ENCODE measurements around the gene PTN. TPM values are rescaled to one million over a fixed set of nuclear protein-coding genes. Genes with fewer than 3 reads are reported as not detected.
"Not testable (repeated sequence)": the region's sequence is repeated elsewhere in the genome, so short reads cannot be mapped to it uniquely, and the experiment has no call there.

PTN gene
- polyA plus RNA-seq, 1 donor from 2014 or later, result not detected

DNA sequence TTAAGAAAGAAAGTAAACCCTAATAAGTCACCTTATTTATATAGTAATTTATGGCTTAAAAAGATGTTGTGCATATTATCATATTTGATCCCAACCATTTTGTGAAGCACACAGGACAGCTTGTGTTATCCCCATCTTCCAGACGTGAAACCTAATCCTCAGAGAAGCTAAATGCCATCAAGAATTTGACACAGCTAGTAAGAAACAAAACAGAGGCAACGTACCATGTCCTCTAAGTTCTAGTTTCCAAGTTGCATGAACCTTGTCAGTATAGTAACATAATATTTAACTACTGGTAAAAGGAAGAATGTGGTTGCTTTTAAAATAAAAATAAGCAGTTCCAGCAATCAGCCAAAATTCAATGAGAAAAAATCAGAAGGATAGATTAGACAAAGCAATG lies 41.5 kb downstream of the PTN start:
- Mint-ChIP-seq H3K27ac (no peak overlapping the region), H3K4me1 (no peaks in the 10 kb centered on the region), H3K9me3 (peaks cover 0 to 4% (median 1%) of the 10 kb centered on the region in 3 donors), H3K36me3 (no peaks in the 10 kb centered on the region), H3K27me3 (no peaks in the 10 kb centered on the region), H3K4me3 (no peak overlapping the region)

GRCh38 chr7:137298464-137298794 lies 45.1 kb downstream of the PTN start:
- H3K9me3 Mint-ChIP-seq, result peaks cover 1 to 4% (median 1%) of the 10 kb centered on the region in 3 donors
- H3K4me3 Mint-ChIP-seq, result no peak overlapping the region
- no peaks in the 10 kb centered on the region for H3K27me3 Mint-ChIP-seq
- H3K36me3 Mint-ChIP-seq, result no peaks in the 10 kb centered on the region
- H3K27ac Mint-ChIP-seq, result no peak overlapping the region
- H3K4me1 Mint-ChIP-seq, result no peaks in the 10 kb centered on the region

DNA sequence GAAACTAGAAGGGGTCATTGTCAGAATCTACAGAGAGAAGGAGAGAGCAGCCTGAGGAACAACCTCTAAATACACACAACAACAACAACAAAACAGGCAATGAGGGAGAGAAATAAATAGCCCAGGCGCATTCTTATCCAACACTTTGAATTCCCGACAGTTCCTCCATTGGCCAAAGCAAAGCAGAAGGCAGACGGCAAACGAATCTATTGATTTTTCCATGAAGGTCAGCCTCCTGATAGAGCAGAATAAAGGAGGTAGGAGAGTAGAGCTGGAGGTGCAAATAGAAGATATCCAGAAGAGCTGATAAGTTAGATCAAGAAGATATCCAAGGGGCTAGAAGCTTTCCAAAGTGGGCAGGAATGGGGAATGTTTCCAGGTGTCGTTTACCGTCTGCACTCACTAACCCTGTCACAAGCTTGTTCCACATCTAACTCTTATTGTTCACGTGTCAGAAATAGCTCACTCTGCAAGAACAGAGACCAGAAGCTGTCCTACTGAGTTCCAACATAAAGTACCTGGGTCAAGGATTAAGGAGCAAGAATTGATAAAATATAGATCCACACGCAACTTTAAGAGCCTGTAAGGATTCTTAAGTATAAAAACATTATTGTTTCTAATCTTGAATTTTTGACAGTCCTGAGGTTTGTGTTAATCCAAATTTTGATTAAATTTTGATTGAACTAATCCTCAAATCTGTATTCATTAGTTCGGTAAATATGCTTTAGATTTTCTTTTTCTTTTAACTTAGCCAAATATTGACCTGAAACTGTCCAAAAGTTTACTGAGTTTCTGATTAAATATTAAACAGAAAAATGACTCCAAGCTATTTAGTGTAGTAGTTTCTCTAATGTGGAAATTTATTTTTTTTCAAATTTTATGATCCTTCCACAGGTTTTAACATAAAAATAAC lies 45.7 kb downstream of the PTN start:
- no peaks in the 10 kb centered on the region for H3K27me3 Mint-ChIP-seq
- H3K4me3 Mint-ChIP-seq, result no peak overlapping the region
- H3K4me1 Mint-ChIP-seq, result no peaks in the 10 kb centered on the region
- H3K36me3 Mint-ChIP-seq, result no peaks in the 10 kb centered on the region
- no peak overlapping the region for H3K27ac Mint-ChIP-seq
- H3K9me3 Mint-ChIP-seq, result peaks cover 1 to 4% (median 1%) of the 10 kb centered on the region in 3 donors

GRCh38 chr7:137296576-137296975 lies 47.0 kb downstream of the PTN start:
- H3K36me3 Mint-ChIP-seq, result no peaks in the 10 kb centered on the region
- peaks cover 1 to 4% (median 1%) of the 10 kb centered on the region in 3 donors for H3K9me3 Mint-ChIP-seq
- no peak overlapping the region for H3K4me3 Mint-ChIP-seq
- H3K4me1 Mint-ChIP-seq, result no peaks in the 10 kb centered on the region
- H3K27me3 Mint-ChIP-seq, result no peaks in the 10 kb centered on the region
- H3K27ac Mint-ChIP-seq, result no peak overlapping the region

GRCh38 chr7:137295739-137296324 lies 47.7 kb downstream of the PTN start:
- Mint-ChIP-seq H3K4me1 (no peaks in the 10 kb centered on the region), H3K9me3 (peaks cover 1 to 4% (median 1%) of the 10 kb centered on the region in 3 donors), H3K4me3 (no peak overlapping the region), H3K27me3 (no peaks in the 10 kb centered on the region), H3K27ac (no peak overlapping the region), H3K36me3 (no peaks in the 10 kb centered on the region)

DNA sequence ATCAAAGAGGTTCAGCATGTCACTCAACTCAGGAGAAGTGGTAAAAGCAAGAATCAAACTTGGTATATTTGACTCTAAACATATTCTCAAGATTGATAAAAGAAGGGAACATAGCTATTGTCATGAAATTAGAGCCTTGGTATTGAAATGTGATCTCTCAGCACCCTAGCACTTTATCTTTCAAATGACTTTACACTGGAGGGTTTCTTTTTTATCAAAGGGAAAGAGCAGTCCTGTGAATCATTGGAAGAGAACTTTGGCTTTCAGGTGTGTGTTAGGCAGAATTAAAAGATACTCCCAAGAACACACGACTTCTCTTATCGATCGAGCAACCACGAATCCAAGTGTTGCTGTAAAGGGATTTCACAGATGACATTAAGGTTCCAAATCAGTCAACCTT lies 54.4 kb downstream of the PTN start:
- no peak overlapping the region for H3K4me3 Mint-ChIP-seq
- no peaks in the 10 kb centered on the region for H3K36me3 Mint-ChIP-seq
- no peak overlapping the region for H3K27ac Mint-ChIP-seq
- H3K27me3 Mint-ChIP-seq, result no peaks in the 10 kb centered on the region
- H3K4me1 Mint-ChIP-seq, result no peaks in the 10 kb centered on the region
- peaks cover 2 to 9% (median 4%) of the 10 kb centered on the region in 3 donors for H3K9me3 Mint-ChIP-seq

DNA sequence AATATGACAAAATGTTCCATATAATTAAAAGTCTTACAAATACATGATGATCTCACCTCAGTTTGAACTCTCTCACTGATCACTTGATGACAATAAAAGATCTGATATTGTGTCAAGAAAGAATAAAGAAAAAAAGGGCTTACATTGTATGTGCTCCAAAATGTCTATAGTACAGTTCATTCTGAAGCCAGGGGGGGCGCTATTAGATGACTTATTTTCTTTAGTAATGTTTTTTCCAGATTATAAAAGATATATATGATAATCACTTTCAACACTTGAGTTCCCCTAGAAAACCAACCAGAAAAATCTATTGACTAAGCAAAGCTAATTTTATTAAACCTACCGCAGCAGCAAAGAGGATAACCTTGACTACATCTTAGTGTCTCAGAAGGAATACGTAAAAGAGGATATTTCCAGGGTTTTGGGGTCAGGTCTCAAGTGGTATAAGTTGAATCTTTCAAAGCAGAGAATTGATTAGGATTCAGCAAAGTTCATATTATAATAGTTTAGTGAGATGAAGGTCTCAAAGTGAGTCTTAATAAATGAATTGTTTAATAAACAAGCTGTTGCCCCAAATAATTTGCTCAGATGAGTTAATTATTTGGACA lies 55.8 kb downstream of the PTN start:
- peaks cover 2 to 9% (median 6%) of the 10 kb centered on the region in 3 donors for H3K9me3 Mint-ChIP-seq
- H3K36me3 Mint-ChIP-seq, result no peaks in the 10 kb centered on the region
- no peak overlapping the region for H3K27ac Mint-ChIP-seq
- H3K4me1 Mint-ChIP-seq, result no peaks in the 10 kb centered on the region
- H3K4me3 Mint-ChIP-seq, result no peak overlapping the region
- no peaks in the 10 kb centered on the region for H3K27me3 Mint-ChIP-seq

GRCh38 chr7:137283153-137283552 lies 60.4 kb downstream of the PTN start:
- Mint-ChIP-seq H3K4me1 (no peaks in the 10 kb centered on the region), H3K9me3 (peaks cover 0 to 5% (median 5%) of the 10 kb centered on the region in 3 donors), H3K27me3 (no peaks in the 10 kb centered on the region)

DNA sequence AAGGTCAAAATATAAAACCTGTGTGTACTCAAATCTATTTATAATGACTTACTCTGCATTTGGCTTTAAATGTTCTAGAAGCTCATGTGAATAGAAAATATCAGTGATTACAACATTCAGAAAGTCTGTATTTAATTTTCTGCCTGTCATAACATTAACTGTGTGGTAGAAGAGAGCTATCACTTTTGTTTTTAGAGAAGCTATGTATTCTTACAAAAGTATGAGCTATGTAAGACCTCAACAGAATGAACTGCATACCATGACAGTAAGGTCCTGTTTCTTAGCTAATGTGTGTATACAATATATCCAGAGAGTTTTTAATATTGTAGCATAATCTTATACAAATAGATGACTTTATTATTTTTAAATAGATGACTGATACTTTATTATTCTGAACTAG lies 61.5 kb downstream of the PTN start:
- Mint-ChIP-seq H3K27ac (no peak overlapping the region), H3K9me3 (peaks cover 0 to 5% (median 5%) of the 10 kb centered on the region in 3 donors), H3K36me3 (no peaks in the 10 kb centered on the region), H3K4me1 (no peaks in the 10 kb centered on the region), H3K27me3 (no peaks in the 10 kb centered on the region), H3K4me3 (no peak overlapping the region)

More at GRCh38 chr7:137283153-137283552, 60.4 kb downstream of the PTN start:
- H3K36me3 Mint-ChIP-seq, result no peaks in the 10 kb centered on the region
- H3K27ac Mint-ChIP-seq, result no peak overlapping the region
- no peak overlapping the region for H3K4me3 Mint-ChIP-seq

GRCh38 chr7:137276189-137276588 lies 67.3 kb downstream of the PTN start:
- no peak overlapping the region for H3K4me3 Mint-ChIP-seq
- no peaks in the 10 kb centered on the region for H3K36me3 Mint-ChIP-seq
- H3K27ac Mint-ChIP-seq, result no peak overlapping the region
- H3K4me1 Mint-ChIP-seq, result no peaks in the 10 kb centered on the region
- H3K27me3 Mint-ChIP-seq, result no peaks in the 10 kb centered on the region
- peaks cover 0 to 3% (median 2%) of the 10 kb centered on the region in 3 donors for H3K9me3 Mint-ChIP-seq

DNA sequence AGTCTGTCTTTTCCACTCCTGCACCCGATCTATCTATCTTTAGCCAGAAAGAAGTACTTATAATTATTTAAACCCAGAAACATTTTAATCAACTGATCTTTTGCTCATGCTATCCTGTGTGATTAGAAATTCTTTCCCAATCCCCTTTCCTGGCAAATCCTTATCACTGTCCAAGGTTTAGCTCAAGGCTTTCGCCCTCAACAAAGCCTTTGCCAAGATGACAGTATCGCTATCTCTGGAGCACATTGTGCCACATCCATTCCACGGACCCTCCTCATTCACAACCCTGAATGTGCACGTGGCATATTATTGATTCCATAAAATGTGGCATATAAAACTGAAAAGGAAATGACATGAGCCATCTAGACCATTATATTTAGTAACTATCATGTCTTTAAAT lies 71.3 kb downstream of the PTN start:
- Mint-ChIP-seq H3K36me3 (peaks cover 1% of the 10 kb centered on the region), H3K9me3 (peaks cover 3 to 5% (median 3%) of the 10 kb centered on the region in 3 donors), H3K4me1 (no peaks in the 10 kb centered on the region), H3K27ac (no peak overlapping the region), H3K27me3 (no peaks in the 10 kb centered on the region), H3K4me3 (no peak overlapping the region)

GRCh38 chr7:137269240-137269639 lies 74.3 kb downstream of the PTN start:
- Mint-ChIP-seq H3K4me3 (no peak overlapping the region), H3K36me3 (peaks cover 1% of the 10 kb centered on the region), H3K27me3 (no peaks in the 10 kb centered on the region), H3K4me1 (no peaks in the 10 kb centered on the region), H3K27ac (no peak overlapping the region), H3K9me3 (peaks cover 3 to 5% (median 3%) of the 10 kb centered on the region in 3 donors)

GRCh38 chr7:137268001-137268865 lies 75.3 kb downstream of the PTN start:
- H3K9me3 Mint-ChIP-seq, H3K4me1 Mint-ChIP-seq, H3K27ac Mint-ChIP-seq, H3K27me3 Mint-ChIP-seq, H3K36me3 Mint-ChIP-seq: not testable (repeated sequence)
- peak overlapping the region in 1 of 4 donors; percentile 28 for H3K4me3 Mint-ChIP-seq

GRCh38 chr7:137266764-137267163 lies 76.8 kb downstream of the PTN start:
- peaks cover 3 to 9% (median 7%) of the 10 kb centered on the region in 3 donors for H3K9me3 Mint-ChIP-seq

DNA sequence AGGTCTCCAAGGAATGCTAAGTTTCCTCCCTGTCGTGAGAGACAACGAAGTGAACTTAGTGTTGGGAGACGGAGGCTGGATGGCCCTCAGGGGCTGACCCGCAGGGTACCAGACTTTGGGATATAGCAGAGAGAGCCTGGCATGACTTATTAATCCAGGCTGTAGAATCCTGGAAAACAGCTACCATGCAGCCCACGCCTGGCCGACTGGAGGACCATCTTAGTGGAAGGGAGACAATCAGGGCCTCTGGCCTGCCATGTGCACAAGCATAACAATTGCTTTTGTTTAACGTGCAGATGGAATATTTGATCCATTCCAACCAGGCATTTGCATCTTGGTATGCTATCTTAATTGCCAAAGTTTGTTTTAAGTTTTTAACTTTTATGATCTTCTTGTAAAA lies 78.1 kb downstream of the PTN start:
- H3K4me3 Mint-ChIP-seq, H3K4me1 Mint-ChIP-seq, H3K27me3 Mint-ChIP-seq, H3K9me3 Mint-ChIP-seq, H3K36me3 Mint-ChIP-seq, H3K27ac Mint-ChIP-seq: not testable (repeated sequence)

More at GRCh38 chr7:137266764-137267163, 76.8 kb downstream of the PTN start:
- Mint-ChIP-seq H3K4me1 (no peaks in the 10 kb centered on the region), H3K27ac (no peak overlapping the region), H3K36me3 (peaks cover 1% of the 10 kb centered on the region), H3K27me3 (no peaks in the 10 kb centered on the region), H3K4me3 (no peak overlapping the region)

Data from IgD-negative memory B cell (primary cell).